ENCODE results near the gene EMC9. TPM values are rescaled to one million over a fixed set of nuclear protein-coding genes. Genes with fewer than 3 reads are reported as not detected.

EMC9 gene
- total RNA-seq, 3 donors from 2014 or later (not counting 1 experiment from before 2014, with no cell fraction given), result 9.3 to 12.3 (median 12.0) TPM

- Histone ChIP-seq H3K9me3 (ENCODE audit: control insufficient read depth, insufficient read depth, low read length) (no peaks in the 10 kb centered on the region), H3K4me1 (ENCODE audit: control insufficient read depth, insufficient read depth, low read length) (peaks cover 43% of the 10 kb centered on the region), H3K27ac (ENCODE audit: low read length) (no peak overlapping the region), H3K27me3 (ENCODE audit: control insufficient read depth, insufficient read depth, low read length) (no peaks in the 10 kb centered on the region), H3K4me3 (ENCODE audit: low read length) (no peak overlapping the region), H3K36me3 (ENCODE audit: control insufficient read depth, insufficient read depth, low read length) (peaks cover 30% of the 10 kb centered on the region)
- Mint-ChIP-seq H3K4me3 (peak overlapping the region; percentile 97), H3K4me1 (peaks cover 56 to 80% of the 10 kb centered on the region in 2 donors), H3K36me3 (peaks cover 7% of the 10 kb centered on the region), H3K27ac (peak overlapping the region; percentile 94), H3K9me3 (no peaks in the 10 kb centered on the region), H3K27me3 (ENCODE audit: low read depth in 2 of 2) (no peaks in the 10 kb centered on the region)
- intact Hi-C loops (cut with micrococcal nuclease), result no loop called here
- 100% methylated on average over 1 of the region's 2 CpGs for WGBS (ENCODE audit: insufficient coverage)
- DNase-seq (no peak), ATAC-seq (no peak)
- no peak for TF ChIP-seq CTCF (IDR thresholded peaks at IDR 0.05)
Measured at GRCh38 chr14:24145219-24145618, 3.8 kb upstream of the EMC9 start.

- DNase-seq (no peak), ATAC-seq (no peak)
- Mint-ChIP-seq H3K27ac (peak overlapping the region; percentile 94), H3K4me3 (peak overlapping the region; percentile 62), H3K9me3 (no peaks in the 10 kb centered on the region), H3K36me3 (peaks cover 7% of the 10 kb centered on the region), H3K27me3 (ENCODE audit: low read depth in 2 of 2) (no peaks in the 10 kb centered on the region), H3K4me1 (peaks cover 53 to 79% of the 10 kb centered on the region in 2 donors)
- 75% methylated on average over 1 of the region's 1 CpG for WGBS (ENCODE audit: insufficient coverage)
- Histone ChIP-seq H3K27me3 (ENCODE audit: control insufficient read depth, insufficient read depth, low read length) (no peaks in the 10 kb centered on the region), H3K27ac (ENCODE audit: low read length) (no peak overlapping the region), H3K4me3 (ENCODE audit: low read length) (no peak overlapping the region), H3K36me3 (ENCODE audit: control insufficient read depth, insufficient read depth, low read length) (peaks cover 25% of the 10 kb centered on the region), H3K9me3 (ENCODE audit: control insufficient read depth, insufficient read depth, low read length) (no peaks in the 10 kb centered on the region), H3K4me1 (ENCODE audit: control insufficient read depth, insufficient read depth, low read length) (peaks cover 48% of the 10 kb centered on the region)
- no peak for TF ChIP-seq CTCF (IDR thresholded peaks at IDR 0.05)
- intact Hi-C loops (cut with micrococcal nuclease), result no loop called here
Measured at GRCh38 chr14:24144451-24144850, 3.1 kb upstream of the EMC9 start.

- intact Hi-C loops (cut with micrococcal nuclease), result no loop called here
- H3K4me1 ChIP-seq (ENCODE audit: control insufficient read depth, insufficient read depth, low read length), result peaks cover 48% of the 10 kb centered on the region
Measured at GRCh38 chr14:24143511-24143910, 2.1 kb upstream of the EMC9 start.

More at GRCh38 chr14:24143511-24143910, 2.1 kb upstream of the EMC9 start:
- Mint-ChIP-seq H3K4me1 (peaks cover 49 to 75% of the 10 kb centered on the region in 2 donors), H3K36me3 (peaks cover 7% of the 10 kb centered on the region), H3K27me3 (ENCODE audit: low read depth in 2 of 2) (no peaks in the 10 kb centered on the region), H3K9me3 (no peaks in the 10 kb centered on the region), H3K27ac (peak overlapping the region; percentile 51 to 86), H3K4me3 (no peak overlapping the region)
- no peak for TF ChIP-seq CTCF (IDR thresholded peaks at IDR 0.05)
- 90% methylated on average over 2 of the region's 2 CpGs for WGBS (ENCODE audit: insufficient coverage)
- H3K36me3 ChIP-seq (ENCODE audit: control insufficient read depth, insufficient read depth, low read length), result peaks cover 27% of the 10 kb centered on the region
- no peak overlapping the region for H3K4me3 ChIP-seq (ENCODE audit: low read length)
- DNase-seq (no peak), ATAC-seq (no peak)
- no peak overlapping the region for H3K27ac ChIP-seq (ENCODE audit: low read length)
- H3K9me3 ChIP-seq (ENCODE audit: control insufficient read depth, insufficient read depth, low read length), result no peaks in the 10 kb centered on the region
- H3K27me3 ChIP-seq (ENCODE audit: control insufficient read depth, insufficient read depth, low read length), result no peaks in the 10 kb centered on the region
